ENCODE measurements around the gene EGFR.

DNA sequence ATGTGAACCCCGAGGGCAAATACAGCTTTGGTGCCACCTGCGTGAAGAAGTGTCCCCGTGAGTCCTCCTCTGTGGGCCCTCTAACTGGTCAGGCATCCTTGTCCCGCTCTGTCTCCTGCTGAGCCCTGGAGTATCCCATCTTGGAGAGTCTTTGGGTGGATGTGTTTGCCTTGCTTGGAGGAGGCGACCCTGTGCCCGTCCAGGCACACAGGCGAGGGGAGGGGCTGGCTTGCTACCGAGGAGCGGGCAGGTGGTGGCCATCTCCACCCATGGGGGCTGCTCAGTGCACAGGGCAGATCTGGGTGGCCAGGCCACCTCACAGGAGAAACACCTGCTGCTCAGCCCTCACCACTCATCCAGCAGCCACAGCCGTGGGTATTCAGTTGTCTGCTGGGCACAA lies 135.3 kb downstream of the EGFR start:
- TF ChIP-seq POLR2A (IDR thresholded peaks at IDR 0.05; ENCODE audit: low read depth, low read length) (no peak), FOS (IDR thresholded peaks at IDR 0.05; ENCODE audit: borderline replicate concordance, insufficient read depth, low read length) (no peak), EZH2 (IDR thresholded peaks at IDR 0.05; ENCODE audit: borderline replicate concordance, low read depth, low read length, severe bottlenecking) (no peak)
- TF ChIP-seq, protein P1, sequence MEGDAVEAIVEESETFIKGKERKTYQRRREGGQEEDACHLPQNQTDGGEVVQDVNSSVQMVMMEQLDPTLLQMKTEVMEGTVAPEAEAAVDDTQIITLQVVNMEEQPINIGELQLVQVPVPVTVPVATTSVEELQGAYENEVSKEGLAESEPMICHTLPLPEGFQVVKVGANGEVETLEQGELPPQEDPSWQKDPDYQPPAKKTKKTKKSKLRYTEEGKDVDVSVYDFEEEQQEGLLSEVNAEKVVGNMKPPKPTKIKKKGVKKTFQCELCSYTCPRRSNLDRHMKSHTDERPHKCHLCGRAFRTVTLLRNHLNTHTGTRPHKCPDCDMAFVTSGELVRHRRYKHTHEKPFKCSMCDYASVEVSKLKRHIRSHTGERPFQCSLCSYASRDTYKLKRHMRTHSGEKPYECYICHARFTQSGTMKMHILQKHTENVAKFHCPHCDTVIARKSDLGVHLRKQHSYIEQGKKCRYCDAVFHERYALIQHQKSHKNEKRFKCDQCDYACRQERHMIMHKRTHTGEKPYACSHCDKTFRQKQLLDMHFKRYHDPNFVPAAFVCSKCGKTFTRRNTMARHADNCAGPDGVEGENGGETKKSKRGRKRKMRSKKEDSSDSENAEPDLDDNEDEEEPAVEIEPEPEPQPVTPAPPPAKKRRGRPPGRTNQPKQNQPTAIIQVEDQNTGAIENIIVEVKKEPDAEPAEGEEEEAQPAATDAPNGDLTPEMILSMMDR (IDR thresholded peaks at IDR 0.05; ENCODE audit: extremely low read depth in 1 of 2, insufficient read depth in 1 of 2, low read depth in 1 of 2, low read length in 2 of 2) = no peak

All from endothelial cell of umbilical vein (primary cell).